Choroid plexus epithelial cell (primary cell): ENCODE data around the gene CHIC1.
A peak's percentile ranks its signal among the peaks of the same experiment; 100 is the strongest.
"Not testable (repeated sequence)": the region's sequence is repeated elsewhere in the genome, so short reads cannot be mapped to it uniquely, and the experiment has no call there.

Source experiments
- DNase-seq: peaks from one replicate; pipeline ENCODE4 v3.0.0-alpha.2; 2010; ENCODE audit warnings: low read depth
- H3K4me3 ChIP-seq: 2 replicates; pipeline ENCODE4 v1.5.1; 2011; ENCODE audit warnings: low read depth, mild to moderate bottlenecking, control low read depth, low read length, moderate library complexity
- TF ChIP-seq, protein P1 (sequence below): conservative IDR thresholded peaks from 2 replicates; pipeline ENCODE4 v1.5.1; 2011; ENCODE audit warnings: low read depth, mild to moderate bottlenecking, control low read depth, inconsistent platforms, low read length, moderate library complexity

Gene CHIC1

DNA sequence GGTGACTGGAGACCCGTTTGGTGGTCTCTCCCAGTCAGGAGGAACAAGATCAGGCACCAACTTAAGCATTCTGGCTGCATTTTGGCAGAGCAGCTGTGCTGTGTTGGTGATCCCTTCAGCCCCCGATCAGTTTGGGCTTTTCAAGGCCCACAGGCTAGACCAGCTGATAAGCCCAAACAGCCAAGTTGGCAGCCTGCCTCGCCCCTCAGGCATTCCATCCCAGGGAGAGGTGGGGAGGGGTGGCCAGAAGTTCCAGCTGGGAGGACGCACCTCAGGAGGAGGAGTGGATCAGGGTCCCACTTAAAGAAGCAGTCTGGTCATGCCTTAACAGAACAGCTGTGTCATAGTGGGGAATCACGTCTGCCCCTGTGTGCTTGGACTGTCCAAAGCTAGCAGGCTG, 105.8 kb downstream of the CHIC1 start:
- TF ChIP-seq, protein P1, sequence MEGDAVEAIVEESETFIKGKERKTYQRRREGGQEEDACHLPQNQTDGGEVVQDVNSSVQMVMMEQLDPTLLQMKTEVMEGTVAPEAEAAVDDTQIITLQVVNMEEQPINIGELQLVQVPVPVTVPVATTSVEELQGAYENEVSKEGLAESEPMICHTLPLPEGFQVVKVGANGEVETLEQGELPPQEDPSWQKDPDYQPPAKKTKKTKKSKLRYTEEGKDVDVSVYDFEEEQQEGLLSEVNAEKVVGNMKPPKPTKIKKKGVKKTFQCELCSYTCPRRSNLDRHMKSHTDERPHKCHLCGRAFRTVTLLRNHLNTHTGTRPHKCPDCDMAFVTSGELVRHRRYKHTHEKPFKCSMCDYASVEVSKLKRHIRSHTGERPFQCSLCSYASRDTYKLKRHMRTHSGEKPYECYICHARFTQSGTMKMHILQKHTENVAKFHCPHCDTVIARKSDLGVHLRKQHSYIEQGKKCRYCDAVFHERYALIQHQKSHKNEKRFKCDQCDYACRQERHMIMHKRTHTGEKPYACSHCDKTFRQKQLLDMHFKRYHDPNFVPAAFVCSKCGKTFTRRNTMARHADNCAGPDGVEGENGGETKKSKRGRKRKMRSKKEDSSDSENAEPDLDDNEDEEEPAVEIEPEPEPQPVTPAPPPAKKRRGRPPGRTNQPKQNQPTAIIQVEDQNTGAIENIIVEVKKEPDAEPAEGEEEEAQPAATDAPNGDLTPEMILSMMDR: no peak
- DNase-seq: peak; percentile 1
- H3K4me3 ChIP-seq: no peak overlapping the region

DNA sequence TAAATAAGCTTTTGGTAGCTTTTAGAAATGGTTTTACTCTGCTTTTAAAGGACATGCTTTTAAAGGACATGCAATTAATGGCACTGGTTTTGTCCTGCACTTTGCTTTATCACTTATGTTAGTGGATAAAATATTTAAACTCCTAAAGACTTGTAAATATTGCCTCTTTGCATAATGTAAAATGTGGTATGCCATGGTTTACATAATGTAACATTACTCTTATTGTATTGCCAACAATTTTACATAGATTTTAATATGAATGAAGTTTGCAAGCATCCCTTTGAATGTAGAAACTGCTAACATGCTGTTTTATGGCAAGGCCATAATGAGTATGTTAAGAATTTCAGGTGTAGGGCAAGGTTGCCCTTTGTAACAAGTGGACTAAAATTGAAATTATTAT, 118.4 kb downstream of the CHIC1 start:
- H3K4me3 ChIP-seq: no peak overlapping the region
- no peak for DNase-seq
- TF ChIP-seq, protein P1: no peak

DNA sequence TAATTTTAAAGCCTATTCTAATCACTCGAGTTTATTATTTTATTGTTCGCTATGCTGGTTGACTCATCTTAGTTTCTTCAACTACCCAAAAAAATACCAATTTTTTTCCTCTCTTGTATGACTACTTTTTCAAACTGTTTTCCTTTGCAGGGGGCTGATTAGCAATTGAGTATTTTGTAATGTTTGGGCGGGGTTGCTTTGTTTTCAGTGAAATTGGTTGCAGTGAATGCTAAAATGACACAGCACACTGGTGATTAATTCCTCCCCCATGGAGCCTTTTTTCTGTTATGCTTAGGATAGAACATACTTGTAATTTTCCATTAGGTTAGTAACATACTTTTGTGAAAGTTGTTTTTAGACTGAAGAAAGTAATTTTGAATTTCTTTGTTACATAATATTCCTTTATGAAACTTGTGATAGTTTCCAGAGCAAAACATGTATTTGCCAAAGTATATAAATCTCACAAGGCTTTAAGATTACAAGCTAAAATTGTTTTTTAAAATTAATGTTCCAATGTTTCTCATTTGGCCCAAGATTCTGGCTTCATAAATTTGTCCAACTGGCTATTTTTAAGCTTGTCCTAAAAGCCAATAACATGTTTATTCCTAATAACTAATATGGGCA, 120.4 kb downstream of the CHIC1 start:
- TF ChIP-seq, protein P1: no peak
- DNase-seq: peak; percentile 59
- no peak overlapping the region for H3K4me3 ChIP-seq

DNA sequence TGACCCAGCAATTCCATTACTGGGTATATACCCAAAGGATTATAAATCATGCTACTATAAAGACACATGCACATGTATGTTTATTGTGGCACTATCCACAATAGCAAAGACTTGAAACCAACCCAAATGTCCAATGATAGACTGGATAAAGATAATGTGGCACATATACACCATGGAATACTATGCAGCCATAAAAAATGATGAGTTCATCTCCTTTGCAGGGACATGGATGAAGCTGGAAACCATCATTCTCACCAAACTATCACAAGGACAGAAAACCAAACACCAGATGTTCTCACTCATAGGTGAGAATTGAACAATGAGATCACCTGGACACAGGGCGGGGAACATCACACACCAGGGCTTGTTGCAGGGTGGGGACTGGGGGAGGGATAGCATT, 144.0 kb downstream of the CHIC1 start:
- not testable (repeated sequence) for H3K4me3 ChIP-seq, DNase-seq

DNA sequence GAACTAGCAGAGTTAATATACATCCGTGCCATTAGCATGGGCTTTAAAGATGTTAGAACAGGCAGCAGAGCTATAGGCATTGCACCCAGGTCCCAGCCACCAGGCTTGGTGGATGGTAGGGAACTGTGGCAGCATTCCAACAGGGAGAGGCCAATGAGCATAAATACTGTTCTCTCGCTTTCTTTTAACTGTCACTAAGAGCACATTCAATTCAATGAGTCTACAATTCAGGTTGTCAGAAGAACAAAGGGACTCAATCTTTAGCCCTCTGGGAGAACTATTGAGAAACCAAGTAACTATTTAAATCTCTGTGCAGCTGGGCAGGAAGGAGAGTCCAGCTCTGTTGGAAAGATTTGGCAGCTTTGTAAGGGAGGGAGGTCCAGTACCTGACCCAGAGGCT, 165.6 kb downstream of the CHIC1 start:
- TF ChIP-seq, protein P1: no peak
- no peak overlapping the region for H3K4me3 ChIP-seq
- no peak for DNase-seq
